ACHN (cell line): ENCODE measurements around the gene PCNX3.
"Not testable (repeated sequence)": the region's sequence is repeated elsewhere in the genome, so short reads cannot be mapped to it uniquely, and the experiment has no call there.

Experiments used
- DNase-seq: peaks from one replicate; pipeline ENCODE4 v3.0.0-alpha.2; 2015
- in situ Hi-C: cut with HindIII; loops from 2 replicates; pipeline ENCODE4 v1.10.0; 2017; ENCODE audit warnings: low sequenced_read_pairs, low pct_ligation_motif_present, low pct_unique_long_range_greater_than_20kb

Gene PCNX3

GRCh38 chr11:65630215-65630614 lies 14.6 kb downstream of the PCNX3 start:
- in situ Hi-C loops: no loop called here
- no peak for DNase-seq

GRCh38 chr11:65633390-65634108 lies 18.0 kb downstream of the PCNX3 start:
- in situ Hi-C loops: no loop called here

GRCh38 chr11:65634109-65634436 lies 18.5 kb downstream of the PCNX3 start:
- in situ Hi-C loops: no loop called here
- DNase-seq: no peak

More at GRCh38 chr11:65633390-65634108, 18.0 kb downstream of the PCNX3 start:
- DNase-seq: no peak

GRCh38 chr11:65634440-65634839 lies 18.9 kb downstream of the PCNX3 start:
- DNase-seq: no peak
- in situ Hi-C loops: no loop called here

GRCh38 chr11:65634905-65635731 lies 19.5 kb downstream of the PCNX3 start:
- DNase-seq: no peak
- in situ Hi-C loops: no loop called here

GRCh38 chr11:65636108-65637031 lies 20.8 kb downstream of the PCNX3 start:
- no peak for DNase-seq
- in situ Hi-C loops: no loop called here

- in situ Hi-C loops: no loop called here
- DNase-seq: no peak
Measured at GRCh38 chr11:65637032-65637557, 21.5 kb downstream of the PCNX3 start.

- peak; percentile 94 for DNase-seq
- in situ Hi-C loops: no loop called here
Measured at GRCh38 chr11:65637794-65638419, 22.3 kb downstream of the PCNX3 start, which contains the start of gene SIPA1. Gene SIPA1 (plus strand): TSS chr11:65638101. CDS start chr11:65640922, 2,821 bp downstream.

- in situ Hi-C loops, DNase-seq: not testable (repeated sequence)
Measured at GRCh38 chr11:65639228-65639597, 23.6 kb downstream of the PCNX3 start.

GRCh38 chr11:65639623-65640482 lies 24.3 kb downstream of the PCNX3 start:
- in situ Hi-C loops: no loop called here
- DNase-seq: no peak

GRCh38 chr11:65640483-65641296 lies 25.1 kb downstream of the PCNX3 start:
- in situ Hi-C loops: no loop called here
- DNase-seq: no peak

GRCh38 chr11:65641297-65642013 lies 25.9 kb downstream of the PCNX3 start:
- no peak for DNase-seq
- in situ Hi-C loops: no loop called here

- in situ Hi-C loops: no loop called here
- DNase-seq: no peak
Measured at GRCh38 chr11:65642014-65642671, 26.6 kb downstream of the PCNX3 start.

GRCh38 chr11:65643971-65644370 lies 28.4 kb downstream of the PCNX3 start:
- in situ Hi-C loops: no loop called here
- DNase-seq: no peak

- no peak for DNase-seq
- in situ Hi-C loops: no loop called here
Measured at GRCh38 chr11:65644837-65645236, 29.3 kb downstream of the PCNX3 start.

- in situ Hi-C loops: no loop called here
Measured at GRCh38 chr11:65645710-65646109, 30.1 kb downstream of the PCNX3 start.

More at GRCh38 chr11:65645710-65646109, 30.1 kb downstream of the PCNX3 start:
- no peak for DNase-seq
